ENCODE measurements around the gene PSMA8.

GRCh38 chr18:26183395-26184112 is 49.9 kb downstream of the PSMA8 start:
- no peak for TF ChIP-seq KLF1 (tag by site-specific recombination; IDR thresholded peaks at IDR 0.05)
- no peak for TF ChIP-seq CTCF (tag by site-specific recombination; IDR thresholded peaks at IDR 0.05)
